GM18499 (cell line): ENCODE data around the gene NEURL3.
"Not testable (repeated sequence)": the region's sequence is repeated elsewhere in the genome, so short reads cannot be mapped to it uniquely, and the experiment has no call there.

Experiments
- ATAC-seq: cut with Tn5 transposase; IDR thresholded peaks from one replicate; pipeline ENCODE4 v1.9.1; 2021; ENCODE audit warnings: moderate number of reproducible peaks; ENCODE audit not compliant: insufficient read depth, unreplicated experiment

Gene NEURL3

DNA sequence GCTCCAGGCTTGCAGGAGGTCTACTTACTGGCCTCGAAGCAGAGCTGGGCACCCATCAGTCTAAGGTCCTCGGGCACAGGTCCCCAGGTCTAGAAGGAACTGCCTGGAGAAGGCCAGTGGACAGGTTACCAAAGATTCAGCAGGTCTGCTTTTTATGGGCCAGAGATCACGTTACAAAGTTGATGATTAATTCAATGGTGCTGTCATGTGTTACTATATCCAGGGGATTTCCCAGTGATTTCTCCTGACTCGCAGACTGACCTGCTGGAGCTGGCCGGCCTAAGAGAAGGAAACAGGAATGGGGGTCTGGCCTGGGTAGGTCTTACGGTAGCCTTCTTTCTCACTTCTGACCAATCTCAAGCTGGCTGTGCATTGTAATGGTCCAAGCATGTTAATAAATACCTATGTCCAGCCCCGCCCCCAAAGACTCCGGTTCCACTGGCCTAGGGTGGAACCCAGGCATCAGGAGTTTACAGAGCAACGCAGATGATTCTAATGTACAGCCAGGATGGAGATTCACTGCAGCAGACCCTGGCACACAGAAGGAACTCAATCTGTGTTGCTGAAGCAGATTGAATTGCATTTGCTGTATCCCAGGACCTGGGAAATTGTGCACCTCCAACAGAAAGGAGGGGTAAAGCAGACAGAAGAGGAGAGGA, at the start of gene NEURL3:
Gene NEURL3, minus strand, starts transcription at position 127 of the 659 bp plus-strand sequence. Its CDS starts 71 bp downstream, at position 56.
- ATAC-seq, result no peak

- ATAC-seq, result no peak
These were observed 49.4 kb upstream of the NEURL3 start for GRCh38 chr2:96554293-96555145.

DNA sequence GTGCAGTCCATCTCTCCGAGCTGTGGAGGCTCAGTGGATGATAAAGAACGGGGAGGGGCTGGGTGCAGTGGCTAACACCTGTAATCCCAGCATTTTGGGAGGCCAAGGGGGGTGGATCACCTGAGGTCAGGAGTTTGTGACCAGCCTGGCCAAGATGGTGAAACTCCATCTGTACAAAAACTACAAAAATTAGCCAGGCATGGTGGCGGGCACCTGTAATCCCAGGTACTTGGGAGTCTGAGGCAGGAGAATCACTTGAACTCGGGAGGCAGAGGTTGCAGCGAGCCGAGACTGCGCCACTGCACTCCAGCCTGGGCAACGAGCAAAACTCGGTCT, 48.8 kb upstream of the NEURL3 start:
- not testable (repeated sequence) for ATAC-seq

DNA sequence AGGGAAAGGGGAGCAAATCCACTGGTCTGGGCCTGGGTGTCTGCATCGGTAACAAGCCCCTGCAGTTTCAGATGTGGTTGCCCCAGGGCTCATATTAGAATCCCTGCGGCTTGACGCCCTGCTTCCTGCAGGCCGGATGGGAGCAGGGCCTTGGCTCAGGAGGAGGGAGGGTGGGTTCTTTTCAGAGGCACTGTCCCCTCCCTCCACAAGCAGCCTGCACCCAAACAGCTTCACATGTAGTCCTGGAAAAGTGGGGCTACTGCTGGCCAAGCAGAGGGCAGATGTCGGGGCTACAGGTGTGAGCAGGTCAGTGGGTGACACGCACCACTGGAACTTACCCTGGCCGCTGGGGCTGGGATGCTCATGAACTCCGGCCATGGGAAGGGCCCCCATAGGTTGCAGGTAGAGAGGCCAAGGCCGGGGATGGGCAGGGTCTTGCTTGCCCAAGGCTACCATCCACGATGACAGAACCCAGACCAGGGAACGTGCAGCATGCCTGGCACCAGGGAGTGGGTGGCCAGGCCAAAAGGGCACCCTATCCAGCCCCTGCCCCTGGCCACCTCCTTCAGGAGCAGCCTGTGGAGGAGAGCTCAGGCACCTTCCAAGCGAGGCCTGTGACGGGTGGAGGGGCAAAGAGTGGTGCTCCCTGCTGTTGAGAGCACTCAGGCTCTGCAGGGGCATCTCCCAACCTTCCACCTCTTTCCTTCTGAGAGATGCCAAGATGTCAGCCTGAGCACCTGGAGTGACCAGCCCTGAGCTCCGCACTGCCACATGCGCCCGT, 48.2 kb upstream of the NEURL3 start:
- no peak for ATAC-seq

DNA sequence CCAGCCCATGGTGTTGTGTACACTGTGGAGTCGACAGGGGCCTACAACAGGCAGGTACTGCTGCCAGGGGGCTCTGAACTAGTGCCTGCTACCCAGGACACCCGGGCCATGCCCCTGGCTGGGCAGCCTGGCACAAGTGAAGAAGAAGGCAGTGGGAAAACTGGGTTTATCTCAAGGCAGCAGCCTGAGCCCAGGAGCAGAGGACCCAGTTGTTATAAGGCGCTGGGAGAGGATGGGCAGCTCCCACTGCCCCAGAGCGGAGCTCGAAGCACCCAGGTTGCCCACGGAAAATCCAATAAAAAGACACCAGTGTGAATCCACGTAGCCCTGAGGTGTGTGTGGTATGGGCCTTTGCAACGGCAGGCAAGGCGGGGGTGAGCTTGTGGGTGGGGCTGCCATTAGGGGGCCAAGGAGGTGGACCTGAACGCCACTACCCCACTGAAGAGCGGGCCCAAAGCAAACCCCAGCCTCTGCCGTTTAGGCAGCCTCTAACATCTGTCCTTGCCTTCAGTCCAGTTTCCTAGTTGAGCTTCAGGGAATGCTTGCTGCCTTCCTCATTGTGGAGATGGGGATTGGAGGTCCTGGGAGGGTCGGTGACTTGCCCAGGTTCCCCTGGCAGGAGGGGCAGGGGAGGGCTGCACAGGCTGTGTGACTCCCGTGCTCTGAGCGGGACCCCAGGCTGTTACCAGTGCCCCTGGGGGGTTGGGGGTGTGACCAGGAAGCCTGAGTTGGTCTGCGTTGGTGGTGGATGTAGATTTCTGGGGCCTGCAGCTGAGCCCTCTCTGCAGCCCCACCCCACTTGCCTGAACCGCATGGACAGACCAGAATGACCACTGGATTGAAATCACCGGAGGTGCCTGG, 47.4 kb upstream of the NEURL3 start:
- ATAC-seq, result no peak

DNA sequence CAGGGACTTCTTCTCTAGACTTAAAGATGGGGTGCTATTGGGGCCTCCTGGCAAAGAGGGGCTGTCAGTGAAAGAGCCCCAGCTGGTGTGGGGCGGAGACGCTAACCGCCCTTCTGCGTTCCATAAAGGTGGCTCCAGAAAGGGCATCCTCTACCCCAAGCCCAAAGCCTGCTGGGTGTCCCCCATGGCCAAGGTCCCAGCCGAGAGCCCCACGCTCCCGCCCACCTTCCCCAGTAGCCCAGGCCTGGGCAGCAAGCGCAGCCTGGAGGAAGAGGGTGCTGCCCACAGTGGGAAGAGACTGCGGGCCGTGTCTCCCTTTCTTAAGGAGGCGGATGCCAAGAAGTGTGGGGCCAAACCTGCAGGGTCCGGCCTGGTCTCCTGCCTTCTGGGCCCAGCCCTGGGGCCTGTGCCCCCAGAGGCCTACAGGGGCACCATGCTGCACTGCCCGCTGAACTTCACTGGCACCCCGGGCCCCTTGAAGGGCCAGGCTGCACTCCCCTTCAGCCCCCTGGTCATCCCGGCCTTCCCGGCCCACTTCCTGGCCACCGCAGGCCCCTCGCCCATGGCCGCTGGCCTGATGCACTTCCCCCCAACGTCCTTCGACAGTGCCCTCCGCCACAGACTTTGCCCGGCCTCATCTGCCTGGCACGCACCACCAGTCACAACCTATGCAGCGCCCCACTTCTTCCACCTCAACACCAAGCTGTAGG, 46.6 kb upstream of the NEURL3 start:
- ATAC-seq, result no peak

DNA sequence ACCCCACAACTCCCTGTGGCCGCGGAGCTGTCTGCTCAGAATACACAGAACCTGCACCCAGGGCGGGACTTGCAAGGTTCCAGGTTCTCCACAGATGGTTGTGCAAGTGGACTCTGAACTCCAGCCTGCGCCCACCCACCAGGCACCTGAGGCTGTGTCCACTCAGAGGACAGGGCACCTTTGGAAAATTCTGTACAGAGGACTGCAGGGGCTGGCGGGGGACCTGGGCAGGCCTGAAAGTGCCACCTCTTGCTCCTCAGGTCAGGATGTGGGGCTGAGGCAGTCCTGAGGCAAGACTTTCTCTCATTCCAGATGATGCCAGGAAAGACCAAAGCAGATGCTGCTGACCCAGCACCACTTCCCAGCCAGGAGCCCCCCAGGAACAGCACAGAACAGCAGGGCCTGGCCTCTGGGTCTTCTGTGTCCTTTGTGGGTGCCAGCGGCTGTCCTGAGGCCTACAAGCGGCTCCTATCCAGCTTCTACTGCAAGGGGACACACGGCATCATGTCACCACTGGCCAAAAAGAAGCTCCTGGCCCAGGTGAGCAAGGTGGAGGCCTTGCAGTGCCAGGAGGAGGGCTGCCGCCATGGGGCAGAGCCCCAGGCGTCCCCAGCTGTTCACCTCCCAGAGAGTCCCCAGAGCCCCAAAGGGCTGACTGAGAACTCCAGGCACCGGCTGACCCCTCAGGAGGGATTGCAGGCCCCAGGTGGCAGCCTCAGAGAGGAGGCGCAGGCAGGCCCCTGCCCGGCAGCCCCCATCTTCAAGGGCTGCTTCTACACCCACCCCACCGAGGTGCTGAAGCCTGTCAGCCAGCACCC, 45.8 kb upstream of the NEURL3 start:
- no peak for ATAC-seq

- no peak for ATAC-seq
These were observed 45.0 kb upstream of the NEURL3 start for GRCh38 chr2:96549967-96550786.

DNA sequence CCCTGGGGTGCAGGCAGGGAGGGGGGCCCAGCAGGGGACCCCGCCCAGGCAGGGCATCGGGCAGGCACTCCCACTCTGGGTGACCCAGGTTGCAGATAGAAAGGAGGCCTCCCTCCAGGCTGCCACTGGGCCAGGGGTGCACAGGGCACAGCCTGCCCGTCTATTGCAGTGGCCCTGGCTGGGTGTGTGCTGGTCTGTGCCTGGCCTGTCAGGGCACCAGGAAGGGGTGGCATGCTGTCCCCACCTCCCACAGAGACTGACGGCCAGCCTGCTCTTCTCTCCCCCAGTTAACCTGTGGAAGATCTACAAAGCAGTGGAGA, 44.3 kb upstream of the NEURL3 start:
- no peak for ATAC-seq

DNA sequence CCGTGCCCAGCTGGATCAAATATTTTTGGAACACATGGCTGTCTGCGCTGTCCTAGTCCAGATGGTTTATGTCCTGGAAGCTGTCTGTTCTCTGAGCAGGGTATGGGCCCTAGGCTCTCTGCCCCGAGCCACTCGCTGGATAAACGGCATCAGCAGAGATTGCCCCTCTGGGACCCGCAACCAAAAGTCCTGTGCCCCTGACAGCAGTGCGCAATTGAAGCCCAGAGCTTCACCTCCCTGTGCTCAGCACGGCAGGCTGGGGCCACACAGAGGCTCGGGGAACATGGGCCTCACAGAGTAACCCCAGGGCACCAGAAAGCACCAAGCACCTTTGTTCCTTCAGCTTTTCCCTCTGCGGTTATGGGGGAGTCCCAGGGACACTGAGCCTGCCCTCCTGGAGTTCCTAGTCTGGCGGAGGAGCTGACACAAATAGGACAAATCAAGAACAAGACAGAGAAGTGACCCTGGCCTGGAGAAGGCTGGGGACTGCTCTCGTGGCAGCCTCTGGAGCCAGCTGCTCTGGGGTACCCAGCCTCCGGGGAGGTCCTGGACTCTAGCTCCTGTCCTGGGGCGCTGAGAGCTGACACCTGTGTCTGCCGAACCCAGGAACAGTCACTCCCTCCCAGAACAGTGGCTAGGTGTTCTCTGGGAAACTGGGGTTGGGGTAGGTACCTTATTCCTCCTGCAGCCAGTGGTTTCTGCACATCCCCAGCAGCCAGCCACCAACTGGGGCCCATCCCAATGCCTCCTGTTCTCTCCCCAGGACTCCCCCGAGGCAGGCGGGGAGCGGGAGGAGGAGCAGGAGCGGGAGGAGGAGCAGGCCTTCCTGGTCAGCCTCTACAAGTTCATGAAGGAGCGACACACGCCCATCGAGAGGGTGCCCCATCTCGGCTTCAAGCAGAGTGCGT, 43.7 kb upstream of the NEURL3 start:
- ATAC-seq, result no peak

- no peak for ATAC-seq
These were observed 42.6 kb upstream of the NEURL3 start for GRCh38 chr2:96547731-96548171.

DNA sequence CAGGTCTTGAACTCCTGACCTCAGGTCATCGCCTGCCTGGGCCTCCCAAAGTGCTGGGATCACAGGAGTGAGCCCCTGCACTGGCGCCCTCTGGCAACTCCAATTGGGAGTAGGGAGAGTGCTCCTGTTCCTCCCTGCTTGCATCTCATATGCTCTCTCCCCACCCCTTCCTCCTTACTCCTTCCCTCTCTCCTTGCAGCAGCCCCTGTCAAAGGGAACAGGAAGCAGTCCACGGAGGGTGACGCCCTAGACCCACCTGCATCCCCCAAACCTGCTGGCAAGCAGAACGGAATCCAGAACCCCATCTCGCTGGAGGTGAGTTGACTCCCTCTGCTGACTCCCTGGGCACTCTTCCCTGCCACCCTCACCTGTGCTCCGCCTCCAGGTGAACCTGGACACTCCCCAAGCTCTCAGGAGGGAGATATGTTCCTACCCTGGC, 42.1 kb upstream of the NEURL3 start:
- no peak for ATAC-seq

DNA sequence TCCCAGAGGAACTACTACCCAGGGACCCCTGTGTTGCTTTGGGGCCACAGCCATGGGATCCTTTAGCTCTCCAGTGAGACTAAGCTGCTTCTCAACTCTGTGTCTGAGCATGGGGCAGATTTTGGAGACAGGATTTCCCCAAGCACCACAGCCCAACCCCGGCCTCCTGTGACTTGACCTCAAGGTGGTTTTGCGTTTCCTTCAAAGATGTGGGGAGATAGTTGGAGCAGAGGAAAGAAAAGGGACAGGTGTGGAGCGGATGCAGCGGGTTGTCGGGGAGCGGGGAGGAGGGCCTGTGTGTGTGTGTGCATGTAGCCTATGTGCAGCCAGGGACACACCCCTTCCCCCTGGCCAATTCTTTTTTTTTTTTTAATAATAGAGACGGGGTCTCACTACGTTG, 41.6 kb upstream of the NEURL3 start:
- no peak for ATAC-seq

DNA sequence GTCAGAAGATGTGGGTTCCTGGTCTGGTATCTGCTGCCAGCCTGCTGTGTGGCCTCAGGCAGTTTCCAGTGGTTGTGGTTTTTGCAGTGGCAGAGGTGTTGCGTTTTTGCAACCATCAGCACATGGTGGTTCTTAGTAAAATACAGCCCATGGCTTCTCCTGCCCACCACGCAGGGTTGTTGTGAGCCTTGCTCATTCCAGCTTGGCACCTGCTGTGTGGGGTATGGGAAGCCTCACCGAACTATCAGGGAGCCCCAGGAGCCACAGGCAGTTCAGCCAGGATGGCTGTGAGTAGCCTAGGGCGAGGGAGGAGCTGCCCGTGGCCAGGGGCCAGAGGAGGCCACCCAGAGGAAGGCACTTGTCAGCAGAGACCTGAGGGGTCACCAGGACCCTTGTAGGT, 41.2 kb upstream of the NEURL3 start:
- no peak for ATAC-seq

- ATAC-seq, result no peak
These were observed 37.3 kb upstream of the NEURL3 start for GRCh38 chr2:96542357-96542977.

- no peak for ATAC-seq
These were observed 36.4 kb upstream of the NEURL3 start for GRCh38 chr2:96541398-96542152.
